ENCODE results near the gene GNAS-AS1.

DNA sequence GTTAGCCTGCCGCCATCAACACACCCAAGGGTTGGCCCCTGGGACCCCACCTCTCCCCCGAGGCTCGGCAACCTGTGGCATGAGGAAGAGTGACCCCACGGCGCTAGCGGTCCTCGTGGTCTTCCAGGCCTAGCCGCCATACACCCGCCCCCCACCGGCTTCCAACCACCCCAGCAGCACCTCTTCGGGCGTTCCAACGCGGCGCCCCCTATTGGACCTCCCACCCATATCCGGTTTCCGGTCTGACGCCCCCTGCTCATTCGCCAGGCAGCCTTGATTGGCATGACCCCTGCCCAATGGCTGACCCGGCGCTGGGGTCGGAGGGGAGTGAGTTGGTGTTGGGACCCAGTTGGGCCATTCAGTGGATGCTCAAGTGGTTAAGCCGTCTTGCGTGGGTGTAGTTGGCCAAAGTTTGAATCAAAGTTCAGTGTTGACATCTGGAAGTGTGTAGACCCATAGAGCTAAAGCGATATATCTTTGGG is at the start of gene GNAS-AS1:
- TF ChIP-seq, protein P1, sequence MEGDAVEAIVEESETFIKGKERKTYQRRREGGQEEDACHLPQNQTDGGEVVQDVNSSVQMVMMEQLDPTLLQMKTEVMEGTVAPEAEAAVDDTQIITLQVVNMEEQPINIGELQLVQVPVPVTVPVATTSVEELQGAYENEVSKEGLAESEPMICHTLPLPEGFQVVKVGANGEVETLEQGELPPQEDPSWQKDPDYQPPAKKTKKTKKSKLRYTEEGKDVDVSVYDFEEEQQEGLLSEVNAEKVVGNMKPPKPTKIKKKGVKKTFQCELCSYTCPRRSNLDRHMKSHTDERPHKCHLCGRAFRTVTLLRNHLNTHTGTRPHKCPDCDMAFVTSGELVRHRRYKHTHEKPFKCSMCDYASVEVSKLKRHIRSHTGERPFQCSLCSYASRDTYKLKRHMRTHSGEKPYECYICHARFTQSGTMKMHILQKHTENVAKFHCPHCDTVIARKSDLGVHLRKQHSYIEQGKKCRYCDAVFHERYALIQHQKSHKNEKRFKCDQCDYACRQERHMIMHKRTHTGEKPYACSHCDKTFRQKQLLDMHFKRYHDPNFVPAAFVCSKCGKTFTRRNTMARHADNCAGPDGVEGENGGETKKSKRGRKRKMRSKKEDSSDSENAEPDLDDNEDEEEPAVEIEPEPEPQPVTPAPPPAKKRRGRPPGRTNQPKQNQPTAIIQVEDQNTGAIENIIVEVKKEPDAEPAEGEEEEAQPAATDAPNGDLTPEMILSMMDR (conservative IDR thresholded peaks at IDR 0.05; ENCODE audit: low read depth, low read length), result no peak
- TF ChIP-seq EZH2phosphoT487 (IDR thresholded peaks at IDR 0.05; ENCODE audit: borderline replicate concordance, low read length) (no peak), EZH2 (IDR thresholded peaks at IDR 0.05; ENCODE audit: low read length, unreplicated experiment) (no peak)
